Lung (tissue), 12 donors: Measurements from ENCODE around the gene TPM3. TPM values are rescaled to one million over a fixed set of nuclear protein-coding genes. Genes with fewer than 3 reads are reported as not detected.
"Not testable (repeated sequence)": the region's sequence is repeated elsewhere in the genome, so short reads cannot be mapped to it uniquely, and the experiment has no call there.

Source experiments
- ATAC-seq: fragments of 200-7000 bp; cut with Tn5 transposase; one replicate; pipeline ENCODE4 v1.9.1; 2020; ENCODE audit warnings: moderate number of reproducible peaks; ENCODE audit not compliant: insufficient read depth, low FRiP score
- DNase-seq, 3 donors: peaks; one replicate each; pipeline ENCODE4 v3.0.0-alpha.2; 2013 to 2017
- H3K27ac ChIP-seq, 2 donors: one replicate each; pipeline ENCODE4 v1.5.1; 2013; ENCODE audit warnings: mild to moderate bottlenecking in 2 of 2, moderate library complexity in 2 of 2, control low read depth in 1 of 2, inconsistent platforms in 1 of 2, low read depth in 1 of 2, low read length in 1 of 2
- H3K27me3 ChIP-seq, 3 donors: one replicate each; pipeline ENCODE4 v1.5.1; 2013; ENCODE audit warnings: low read length in 2 of 3; ENCODE audit not compliant: control insufficient read depth in 3 of 3, insufficient read depth in 3 of 3
- H3K36me3 ChIP-seq, 4 donors: one replicate each; pipeline ENCODE4 v1.5.1; 2013; ENCODE audit warnings: low read length in 4 of 4, mild to moderate bottlenecking in 1 of 4, moderate library complexity in 1 of 4; ENCODE audit not compliant: control insufficient read depth in 4 of 4, insufficient read depth in 4 of 4
- H3K4me1 ChIP-seq, 5 donors: one replicate each; pipeline ENCODE4 v1.5.1; 2013; ENCODE audit warnings: low read length in 5 of 5, mild to moderate bottlenecking in 2 of 5, moderate library complexity in 1 of 5; ENCODE audit not compliant: control insufficient read depth in 5 of 5, insufficient read depth in 5 of 5
- H3K4me3 ChIP-seq: one replicate; pipeline ENCODE4 v1.5.1; 2013; ENCODE audit warnings: mild to moderate bottlenecking, control low read depth, moderate library complexity
- H3K9ac ChIP-seq, 2 donors: one replicate each; pipeline ENCODE4 v1.5.1; 2013; ENCODE audit warnings: low read length in 2 of 2, control low read depth in 1 of 2; ENCODE audit not compliant: insufficient read depth in 1 of 2
- H3K9me3 ChIP-seq, 4 donors: one replicate each; pipeline ENCODE4 v1.5.1; 2013; ENCODE audit warnings: low read length in 3 of 4, mild to moderate bottlenecking in 1 of 4, moderate library complexity in 1 of 4; ENCODE audit not compliant: control insufficient read depth in 4 of 4, insufficient read depth in 3 of 4
- WGBS, 2 donors: extraction: QIAGEN DNeasy Blood & Tissue Kit; methylation state at CpG; one replicate each; pipeline ENCODE4 v1.1.7; 2013; 5-methylcytosine and 5-hydroxymethylcytosine counted together
- polyA plus RNA-seq, 2 donors: library from polyadenylated mRNA; stranded (reverse); fragments of 200-250 nt; gene quantifications; one replicate each; pipeline ENCODE4 v1.2.1, GENCODE V29; 2013
- total RNA-seq, 2 donors: library from RNA; depleted of rRNA in 1 of 2; stranded (reverse); fragments of >200 nt in 1 of 2; gene quantifications; one replicate each; pipeline ENCODE4 v1.2.1, GENCODE V29; 2014 to 2021
- TF ChIP-seq, protein P1 (sequence below): IDR thresholded peaks from 2 replicates; pipeline ENCODE4 v1.5.1; 2012; ENCODE audit warnings: mild to moderate bottlenecking; ENCODE audit errors: control extremely low read depth, extremely low read depth
- donor health status: control.
- donor health status: control.
- donor health status: Bipolar disorder and iron deficiency.
- donor health status: healthy.
- donor health status: DM: yes; HTN: yes; CAD: no.

Gene TPM3
- total and polyA plus RNA-seq, 4 donors: 164 to 482 (median 306) TPM

DNA sequence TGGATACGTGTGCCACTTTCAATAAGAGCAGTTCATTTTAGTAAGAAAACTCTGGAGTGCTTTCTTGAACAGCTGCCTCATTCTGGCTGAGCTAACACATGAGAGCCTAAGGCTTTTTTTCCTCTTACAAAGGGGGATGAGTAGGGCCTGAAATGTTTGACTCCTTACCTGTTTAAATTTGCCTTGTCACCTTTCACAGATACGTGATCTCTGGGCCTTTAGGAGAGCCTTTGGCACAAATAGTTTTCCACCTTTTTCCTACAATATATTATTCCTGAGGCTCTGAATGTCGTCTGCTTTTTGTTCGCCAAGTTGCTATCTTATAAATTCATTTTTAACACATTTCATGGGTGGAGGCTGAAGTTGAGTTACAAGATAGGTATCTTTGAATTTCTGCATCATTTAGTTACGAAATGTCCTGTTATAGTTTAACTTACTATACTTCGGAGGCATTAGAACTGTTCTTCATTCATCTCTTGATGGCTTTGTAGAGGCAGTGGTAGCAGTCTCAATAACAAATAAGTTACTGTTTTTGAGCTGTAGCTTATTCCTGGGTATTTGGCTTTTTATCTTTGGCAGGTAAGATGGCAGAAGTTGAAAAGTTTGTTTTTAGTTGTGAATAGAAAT is 46.1 kb upstream of the TPM3 start:
- no peaks in the 10 kb centered on the region for H3K27me3 ChIP-seq
- peaks cover 32 to 61% (median 42%) of the 10 kb centered on the region in 4 donors for H3K36me3 ChIP-seq
- DNase-seq (no peak), ATAC-seq (no peak)
- H3K9ac ChIP-seq: no peak overlapping the region
- H3K4me3 ChIP-seq: no peak overlapping the region
- 91% methylated on average over 6 of the region's 6 CpGs for WGBS, 2 donors
- no peak overlapping the region for H3K27ac ChIP-seq
- no peaks in the 10 kb centered on the region for H3K9me3 ChIP-seq
- TF ChIP-seq, protein P1, sequence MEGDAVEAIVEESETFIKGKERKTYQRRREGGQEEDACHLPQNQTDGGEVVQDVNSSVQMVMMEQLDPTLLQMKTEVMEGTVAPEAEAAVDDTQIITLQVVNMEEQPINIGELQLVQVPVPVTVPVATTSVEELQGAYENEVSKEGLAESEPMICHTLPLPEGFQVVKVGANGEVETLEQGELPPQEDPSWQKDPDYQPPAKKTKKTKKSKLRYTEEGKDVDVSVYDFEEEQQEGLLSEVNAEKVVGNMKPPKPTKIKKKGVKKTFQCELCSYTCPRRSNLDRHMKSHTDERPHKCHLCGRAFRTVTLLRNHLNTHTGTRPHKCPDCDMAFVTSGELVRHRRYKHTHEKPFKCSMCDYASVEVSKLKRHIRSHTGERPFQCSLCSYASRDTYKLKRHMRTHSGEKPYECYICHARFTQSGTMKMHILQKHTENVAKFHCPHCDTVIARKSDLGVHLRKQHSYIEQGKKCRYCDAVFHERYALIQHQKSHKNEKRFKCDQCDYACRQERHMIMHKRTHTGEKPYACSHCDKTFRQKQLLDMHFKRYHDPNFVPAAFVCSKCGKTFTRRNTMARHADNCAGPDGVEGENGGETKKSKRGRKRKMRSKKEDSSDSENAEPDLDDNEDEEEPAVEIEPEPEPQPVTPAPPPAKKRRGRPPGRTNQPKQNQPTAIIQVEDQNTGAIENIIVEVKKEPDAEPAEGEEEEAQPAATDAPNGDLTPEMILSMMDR: no peak
- no peaks in the 10 kb centered on the region for H3K4me1 ChIP-seq

DNA sequence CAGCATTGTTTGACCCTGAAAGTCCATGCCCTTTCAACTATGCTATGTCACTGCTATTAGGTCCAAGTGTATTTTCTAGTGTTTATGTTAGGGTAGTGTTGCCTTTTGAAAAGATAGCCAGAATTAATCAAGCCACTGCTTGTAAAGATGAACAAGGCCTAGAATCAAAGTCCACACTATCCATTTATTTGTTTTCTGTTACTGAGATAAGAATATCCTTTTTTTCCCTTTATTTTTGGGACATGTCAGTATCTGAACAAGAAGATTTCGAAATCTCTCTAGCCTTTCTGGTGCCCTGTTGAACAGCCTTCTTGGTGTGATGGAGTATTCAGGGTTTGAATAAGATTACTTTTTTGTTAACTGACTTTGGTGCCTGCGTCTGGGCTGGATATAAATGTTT is 45.5 kb upstream of the TPM3 start:
- Histone ChIP-seq H3K9ac (no peak overlapping the region), H3K27ac (no peak overlapping the region), H3K9me3 (no peaks in the 10 kb centered on the region), H3K4me3 (no peak overlapping the region), H3K4me1 (no peaks in the 10 kb centered on the region), H3K27me3 (no peaks in the 10 kb centered on the region), H3K36me3 (peaks cover 32 to 63% (median 42%) of the 10 kb centered on the region in 4 donors)
- ATAC-seq: no peak
- 96 to 99% methylated on average over 2 of the region's 2 CpGs for WGBS, 2 donors
- DNase-seq: no peak
- TF ChIP-seq, protein P1: no peak

DNA sequence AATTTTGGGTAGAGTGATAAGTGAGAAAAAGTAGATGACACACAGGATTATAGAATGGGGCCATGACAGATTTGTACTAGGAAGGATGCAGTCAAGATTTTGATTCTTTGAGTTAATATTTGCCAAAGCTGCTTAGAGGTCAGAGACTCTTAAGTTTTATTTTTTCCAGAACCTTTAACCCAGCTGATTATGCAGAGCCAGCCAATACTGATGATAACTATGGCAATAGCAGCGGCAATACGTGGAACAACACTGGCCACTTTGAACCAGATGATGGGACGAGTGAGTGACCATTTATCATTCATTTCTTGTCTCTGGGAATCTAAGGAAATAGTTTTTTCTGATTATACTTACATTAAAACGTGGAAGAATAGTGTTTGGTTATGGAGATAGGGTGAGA is 45.0 kb upstream of the TPM3 start:
- H3K36me3 ChIP-seq: peaks cover 33 to 64% (median 40%) of the 10 kb centered on the region in 4 donors
- no peaks in the 10 kb centered on the region for H3K4me1 ChIP-seq
- TF ChIP-seq, protein P1: no peak
- no peak for ATAC-seq
- H3K4me3 ChIP-seq: no peak overlapping the region
- H3K9ac ChIP-seq: no peak overlapping the region
- 90% methylated on average over 4 of the region's 4 CpGs for WGBS, 2 donors
- no peaks in the 10 kb centered on the region for H3K9me3 ChIP-seq
- H3K27ac ChIP-seq: no peak overlapping the region
- H3K27me3 ChIP-seq: no peaks in the 10 kb centered on the region
- no peak for DNase-seq

- peaks cover 41 to 73% (median 48%) of the 10 kb centered on the region in 4 donors for H3K36me3 ChIP-seq
- H3K27me3 ChIP-seq, H3K27ac ChIP-seq: not testable (repeated sequence)
Measured at GRCh38 chr1:154233127-154233526, 41.2 kb upstream of the TPM3 start.

DNA sequence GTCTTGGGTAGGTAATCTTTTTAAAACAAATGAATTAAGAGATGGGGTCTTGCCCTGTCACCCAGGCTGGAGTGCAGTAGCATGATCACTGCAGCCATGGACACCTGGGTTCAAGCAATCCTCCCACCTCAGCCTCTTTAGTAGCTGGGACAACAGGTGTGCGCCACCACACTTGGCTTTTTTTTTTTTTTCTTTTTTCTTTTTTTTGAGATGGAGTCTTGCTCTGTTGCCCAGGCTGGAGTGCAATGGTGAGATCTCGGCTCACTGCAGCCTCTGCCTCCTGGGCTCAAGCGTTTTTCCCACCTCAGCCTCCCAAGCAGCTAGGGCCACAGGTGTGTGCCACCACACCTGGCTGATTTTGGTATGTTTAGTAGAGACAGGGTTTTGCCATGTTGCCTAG is 39.2 kb upstream of the TPM3 start:
- H3K36me3 ChIP-seq: peaks cover 30 to 65% (median 47%) of the 10 kb centered on the region in 4 donors
- H3K27me3 ChIP-seq, H3K9ac ChIP-seq, H3K27ac ChIP-seq, H3K4me1 ChIP-seq, DNase-seq, H3K4me3 ChIP-seq, ATAC-seq, H3K9me3 ChIP-seq: not testable (repeated sequence)
- 97 to 100% methylated on average over 3 of the region's 3 CpGs for WGBS, 2 donors

More at GRCh38 chr1:154233127-154233526, 41.2 kb upstream of the TPM3 start:
- 97 to 98% methylated on average over 12 of the region's 12 CpGs for WGBS, 2 donors
- H3K4me3 ChIP-seq, H3K9ac ChIP-seq, H3K4me1 ChIP-seq, DNase-seq, ATAC-seq, H3K9me3 ChIP-seq: not testable (repeated sequence)
